ENCODE data around the gene UGGT2. TPM values are rescaled to one million over a fixed set of nuclear protein-coding genes. Genes with fewer than 3 reads are reported as not detected.

Gene UGGT2
- total and polyA plus RNA-seq, 2 of the 13 experiments (the other 11 are each of a cell fraction or from before 2014, with no cell fraction given), result 13.2 to 27.1 TPM

DNA sequence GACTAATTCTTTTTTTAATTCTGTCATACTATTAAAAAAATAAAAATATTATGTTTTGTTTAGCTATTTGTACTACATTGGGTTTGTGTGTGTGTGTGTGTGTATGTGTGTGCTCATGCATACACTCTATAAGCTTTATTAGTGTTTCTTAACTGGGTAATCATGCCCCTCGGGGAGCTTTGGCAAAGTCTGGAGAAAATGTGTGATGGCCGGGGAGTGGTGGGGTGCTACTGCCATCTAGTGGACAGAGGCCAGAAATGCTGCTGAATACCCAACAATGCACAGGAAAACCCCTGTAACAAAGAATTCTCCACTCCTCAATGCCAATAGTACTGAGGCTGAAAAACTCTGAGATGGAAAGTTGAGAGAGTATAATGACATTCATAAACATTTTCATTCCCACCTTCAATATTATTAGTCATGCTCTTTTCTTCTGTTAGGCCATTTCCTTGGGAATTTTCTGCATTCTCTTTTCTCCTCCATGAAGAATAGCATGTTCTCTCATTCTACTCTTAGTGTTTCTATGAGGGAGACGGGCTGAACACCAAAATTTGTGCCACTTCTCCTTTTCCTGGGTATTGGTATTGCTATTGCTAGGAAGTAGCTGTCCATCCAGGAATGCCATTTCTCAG is 219.0 kb downstream of the UGGT2 start (continued):
- no peak for TF ChIP-seq ZBTB25 (CRISPR knock-in tag; IDR thresholded peaks at IDR 0.05)

- Histone ChIP-seq H3K27me3 (ENCODE audit: control insufficient read depth in 1 of 2, insufficient read depth in 2 of 2, low read length in 2 of 2) (no peaks in the 10 kb centered on the region), H2AFZ (ENCODE audit: low read length) (no peak overlapping the region), H3K9ac (ENCODE audit: insufficient read depth, low read depth, low read length) (no peak overlapping the region), H3K9me3 (ENCODE audit: low read length) (peaks cover 12% of the 10 kb centered on the region), H3K4me2 (ENCODE audit: low read depth, low read length) (no peak overlapping the region), H3K4me3 (replicated peaks in 1 of 3; ENCODE audit: insufficient read depth in 1 of 3, low read depth in 2 of 3, low read length in 3 of 3) (no peak overlapping the region), H3K4me1 (ENCODE audit: insufficient read depth, low read length) (no peaks in the 10 kb centered on the region), H3K36me3 (replicated peaks in 1 of 2; ENCODE audit: control insufficient read depth in 1 of 2, insufficient read depth in 2 of 2, low read length in 2 of 2) (no peaks in the 10 kb centered on the region), H4K20me1 (ENCODE audit: insufficient read depth, low read length) (no peaks in the 10 kb centered on the region), H3K27ac (ENCODE audit: extremely low read length, insufficient read depth, low read length) (no peak overlapping the region), H3K79me2 (ENCODE audit: insufficient read depth, low read length) (no peaks in the 10 kb centered on the region)
- intact Hi-C loops (cut with micrococcal nuclease; ENCODE audit: unreplicated experiment) (loop anchor here (1.0 to 2.0 kb wide), 4 partner anchors 152 to 339 kb away; no protein-coding TSS in a partner anchor), in situ Hi-C loops (cut with HindIII; ENCODE audit: extremely low pct_ligation_motif_present, low pct_unique_long_range_greater_than_20kb) (no loop called here)
- FAIRE-seq, result no peak
- ChIA-PET CTCF (ENCODE audit: low intra/inter-chr PET ratio, low total read pairs) (interaction anchor here (1.4 to 2.2 kb wide), 3 partner anchors 172 to 339 kb away, joined by 5 to 15 read pairs (median 6); no protein-coding TSS in a partner anchor), POLR2A (no interaction called here)
- no peak for DNase-seq (ENCODE audit: low spot score)
- ATAC-seq, result no peak
- no TSS peak for BruUV-seq (replicated peaks)
- TF ChIP-seq HNF4G (IDR thresholded peaks at IDR 0.05; ENCODE audit: borderline replicate concordance, low read depth, low read length), result no peak
- TF ChIP-seq HNF4G (CRISPR knock-in tag; IDR thresholded peaks at IDR 0.05; ENCODE audit: borderline replicate concordance, low read depth), result no peak
- no peak for TF ChIP-seq ZNF136 (CRISPR knock-in tag; IDR thresholded peaks at IDR 0.05; ENCODE audit: low read depth)
- TF ChIP-seq ZNF652 (CRISPR knock-in tag; IDR thresholded peaks at IDR 0.05; ENCODE audit: borderline replicate concordance, low read depth), result peak; percentile 82
- WGBS (ENCODE audit: low lambda C conversion rate), result 100% methylated on average over 1 of the region's 1 CpG
These were observed 219.5 kb downstream of the UGGT2 start for GRCh38 chr13:95833719-95834118.

DNA sequence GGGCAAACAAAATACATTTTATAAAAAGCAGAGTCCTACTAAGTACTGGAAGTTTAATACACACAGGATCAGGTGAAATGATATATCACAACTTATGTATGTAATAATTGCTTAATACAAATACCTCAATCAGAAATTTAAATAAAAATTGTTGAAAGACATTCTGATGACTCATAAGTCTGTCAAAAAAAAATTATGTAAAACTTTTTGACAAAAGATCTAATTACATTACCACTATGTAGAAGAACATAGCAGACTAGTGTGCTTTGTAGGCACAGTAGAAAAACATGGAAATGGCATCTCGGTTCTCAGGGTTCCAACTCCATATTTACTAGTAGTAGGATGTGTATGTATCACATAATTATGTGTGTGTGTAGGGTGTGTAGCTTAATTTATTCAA is 220.1 kb downstream of the UGGT2 start:
- WGBS (ENCODE audit: low lambda C conversion rate), result 95% methylated on average over 1 of the region's 1 CpG
- no peaks in the 10 kb centered on the region for H3K79me2 ChIP-seq (ENCODE audit: insufficient read depth, low read length)
- H3K4me3 ChIP-seq (replicated peaks in 1 of 3; ENCODE audit: insufficient read depth in 1 of 3, low read depth in 2 of 3, low read length in 3 of 3), result no peak overlapping the region
- no peak for DNase-seq (ENCODE audit: low spot score)
- no peak overlapping the region for H3K27ac ChIP-seq (ENCODE audit: extremely low read length, insufficient read depth, low read length)
- no peak for FAIRE-seq
- no peak overlapping the region for H3K4me2 ChIP-seq (ENCODE audit: low read depth, low read length)
- CTCF ChIA-PET (ENCODE audit: low intra/inter-chr PET ratio, low total read pairs), result no interaction called here
- no peaks in the 10 kb centered on the region for H3K36me3 ChIP-seq (replicated peaks in 1 of 2; ENCODE audit: control insufficient read depth in 1 of 2, insufficient read depth in 2 of 2, low read length in 2 of 2)
- ATAC-seq, result no peak
- BruUV-seq (replicated peaks), result no TSS peak
- intact Hi-C loops (cut with micrococcal nuclease; ENCODE audit: unreplicated experiment), result no loop called here
- H3K9ac ChIP-seq (ENCODE audit: insufficient read depth, low read depth, low read length), result no peak overlapping the region
- H3K9me3 ChIP-seq (ENCODE audit: low read length), result peaks cover 6% of the 10 kb centered on the region; the same call in 1 of the 2 replicates
- H3K4me1 ChIP-seq (ENCODE audit: insufficient read depth, low read length), result no peaks in the 10 kb centered on the region
- POLR2A ChIA-PET, result no interaction called here
- H3K27me3 ChIP-seq (ENCODE audit: control insufficient read depth in 1 of 2, insufficient read depth in 2 of 2, low read length in 2 of 2), result no peaks in the 10 kb centered on the region
- no peaks in the 10 kb centered on the region for H4K20me1 ChIP-seq (ENCODE audit: insufficient read depth, low read length)
- in situ Hi-C loops (cut with HindIII; ENCODE audit: extremely low pct_ligation_motif_present, low pct_unique_long_range_greater_than_20kb), result no loop called here
- no peak overlapping the region for H2AFZ ChIP-seq (ENCODE audit: low read length)
- TF ChIP-seq JUN (CRISPR knock-in tag; IDR thresholded peaks at IDR 0.05), result no peak
- TF ChIP-seq KLF13 (CRISPR knock-in tag; IDR thresholded peaks at IDR 0.05), result no peak
- TF ChIP-seq ZNF496 (CRISPR knock-in tag; IDR thresholded peaks at IDR 0.05; ENCODE audit: insufficient replicate concordance), result no peak
- TF ChIP-seq ZNF687 (CRISPR knock-in tag; IDR thresholded peaks at IDR 0.05), result no peak
- TF ChIP-seq ZNF569 (CRISPR knock-in tag; IDR thresholded peaks at IDR 0.05; ENCODE audit: borderline replicate concordance), result no peak
- no peak for TF ChIP-seq CREB1 (IDR thresholded peaks at IDR 0.05)
- TF ChIP-seq CREB1 (CRISPR knock-in tag; IDR thresholded peaks at IDR 0.05), result no peak
